ENCODE data around the gene OAT.

The OAT gene

GRCh38 chr10:124415210-124415609 lies 3.5 kb downstream of the OAT start:
- Histone ChIP-seq H3K27ac (ENCODE audit: low read length) (no peak overlapping the region), H4K20me1 (ENCODE audit: insufficient read depth, low read length) (no peaks in the 10 kb centered on the region), H3K4me3 (ENCODE audit: low read length) (no peak overlapping the region), H2AFZ (ENCODE audit: low read length) (no peak overlapping the region), H3F3A (ENCODE audit: insufficient read depth, low read length) (peaks cover 5% of the 10 kb centered on the region; the same call in 1 of the 2 replicates), H3K9me3 (replicated peaks; ENCODE audit: insufficient read depth, low read length) (no peaks in the 10 kb centered on the region), H3K4me1 (ENCODE audit: low read length) (peaks cover 5% of the 10 kb centered on the region; the same call in 1 of the 2 replicates), H3K9ac (ENCODE audit: low read length) (no peak overlapping the region), H3K9me2 (replicated peaks; ENCODE audit: insufficient read depth, low read length) (no peaks in the 10 kb centered on the region), H3K79me2 (ENCODE audit: low read length) (peaks cover 59% of the 10 kb centered on the region), H3K27me3 (replicated peaks; ENCODE audit: insufficient read depth, low read length) (no peaks in the 10 kb centered on the region), H3K36me3 (replicated peaks; ENCODE audit: insufficient read depth, low read length) (no peaks in the 10 kb centered on the region), H3K4me2 (ENCODE audit: low read depth, low read length) (no peak overlapping the region)
- no peak for TF ChIP-seq EZH2 (optimal IDR thresholded peaks at IDR 0.05; ENCODE audit: low read depth, low read length)
- TF ChIP-seq CTCF (IDR thresholded peaks at IDR 0.05; ENCODE audit: low read length), result no peak
- no peak for TF ChIP-seq EZH2phosphoT487 (IDR thresholded peaks at IDR 0.05; ENCODE audit: low read length)
- no peak for DNase-seq

- Histone ChIP-seq H3K27me3 (replicated peaks; ENCODE audit: insufficient read depth, low read length) (no peaks in the 10 kb centered on the region), H3K27ac (ENCODE audit: low read length) (no peak overlapping the region), H3K4me1 (ENCODE audit: low read length) (no peaks in the 10 kb centered on the region), H3K9ac (ENCODE audit: low read length) (no peak overlapping the region), H4K20me1 (ENCODE audit: insufficient read depth, low read length) (no peaks in the 10 kb centered on the region), H3K9me2 (replicated peaks; ENCODE audit: insufficient read depth, low read length) (no peaks in the 10 kb centered on the region), H3K4me3 (ENCODE audit: low read length) (no peak overlapping the region), H3K4me2 (ENCODE audit: low read depth, low read length) (no peak overlapping the region), H2AFZ (ENCODE audit: low read length) (no peak overlapping the region), H3F3A (ENCODE audit: insufficient read depth, low read length) (peaks cover under 1% of the 10 kb centered on the region; the same call in 1 of the 2 replicates), H3K36me3 (replicated peaks; ENCODE audit: insufficient read depth, low read length) (no peaks in the 10 kb centered on the region), H3K9me3 (replicated peaks; ENCODE audit: insufficient read depth, low read length) (no peaks in the 10 kb centered on the region), H3K79me2 (ENCODE audit: low read length) (peaks cover 59% of the 10 kb centered on the region)
- no peak for TF ChIP-seq CTCF (IDR thresholded peaks at IDR 0.05; ENCODE audit: low read length)
- no peak for TF ChIP-seq EZH2 (optimal IDR thresholded peaks at IDR 0.05; ENCODE audit: low read depth, low read length)
- no peak for TF ChIP-seq EZH2phosphoT487 (IDR thresholded peaks at IDR 0.05; ENCODE audit: low read length)
- DNase-seq, result no peak
Measured at GRCh38 chr10:124414076-124414475, 4.6 kb downstream of the OAT start.

- Histone ChIP-seq H3K36me3 (replicated peaks; ENCODE audit: insufficient read depth, low read length) (no peaks in the 10 kb centered on the region; the same call in 1 of the 2 replicates), H3K27me3 (replicated peaks; ENCODE audit: insufficient read depth, low read length) (no peaks in the 10 kb centered on the region), H3F3A (ENCODE audit: insufficient read depth, low read length) (no peaks in the 10 kb centered on the region), H3K9me2 (replicated peaks; ENCODE audit: insufficient read depth, low read length) (no peaks in the 10 kb centered on the region), H3K4me2 (ENCODE audit: low read depth, low read length) (no peak overlapping the region), H3K9me3 (replicated peaks; ENCODE audit: insufficient read depth, low read length) (no peaks in the 10 kb centered on the region), H3K9ac (ENCODE audit: low read length) (no peak overlapping the region), H4K20me1 (ENCODE audit: insufficient read depth, low read length) (no peaks in the 10 kb centered on the region), H3K27ac (ENCODE audit: low read length) (no peak overlapping the region), H3K4me3 (ENCODE audit: low read length) (no peak overlapping the region), H2AFZ (ENCODE audit: low read length) (no peak overlapping the region), H3K4me1 (ENCODE audit: low read length) (no peaks in the 10 kb centered on the region), H3K79me2 (ENCODE audit: low read length) (peaks cover 26% of the 10 kb centered on the region)
- DNase-seq, result no peak
- TF ChIP-seq EZH2phosphoT487 (IDR thresholded peaks at IDR 0.05; ENCODE audit: low read length) (no peak), EZH2 (optimal IDR thresholded peaks at IDR 0.05; ENCODE audit: low read depth, low read length) (no peak), CTCF (IDR thresholded peaks at IDR 0.05; ENCODE audit: low read length) (no peak)
Measured at GRCh38 chr10:124409696-124410095, 9.0 kb downstream of the OAT start.

Data from MM.1S (cell line).